Stimulated activated CD4-positive, alpha-beta T cell treated with anti-CD3 and anti-CD28 coated beads, Interleukin-4, amount 100 ng/mL, for 24 hours (primary cell): ENCODE measurements around the gene CITED2.
A peak's percentile ranks its signal among the peaks of the same experiment; 100 is the strongest.

Experiments
- DNase-seq: peaks from one replicate; pipeline ENCODE4 v3.0.0-alpha.2; 2020

The CITED2 gene

GRCh38 chr6:139325686-139326085 lies 48.8 kb downstream of the CITED2 start:
- DNase-seq, result no peak

DNA sequence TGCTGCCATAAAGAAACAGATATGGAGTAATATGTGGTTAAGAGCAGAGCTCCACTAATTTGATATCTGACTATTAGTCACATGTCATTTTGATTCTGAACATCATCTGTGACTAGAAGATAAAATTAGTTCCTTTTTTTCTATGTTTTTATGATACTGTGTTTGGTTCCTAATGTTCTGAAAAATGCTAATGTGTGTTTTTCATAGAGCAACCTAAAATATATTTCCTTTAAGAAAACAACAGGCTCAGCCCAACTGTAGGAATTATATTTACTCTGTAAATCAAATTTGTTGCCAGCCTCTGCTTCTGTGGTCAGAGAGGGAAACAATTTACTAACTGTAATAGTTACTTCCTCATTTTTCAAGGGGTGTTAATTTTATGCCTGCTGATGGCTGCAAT lies 49.3 kb downstream of the CITED2 start:
- DNase-seq, result no peak

- DNase-seq, result no peak
Observed at GRCh38 chr6:139324301-139324555, 50.2 kb downstream of the CITED2 start.

DNA sequence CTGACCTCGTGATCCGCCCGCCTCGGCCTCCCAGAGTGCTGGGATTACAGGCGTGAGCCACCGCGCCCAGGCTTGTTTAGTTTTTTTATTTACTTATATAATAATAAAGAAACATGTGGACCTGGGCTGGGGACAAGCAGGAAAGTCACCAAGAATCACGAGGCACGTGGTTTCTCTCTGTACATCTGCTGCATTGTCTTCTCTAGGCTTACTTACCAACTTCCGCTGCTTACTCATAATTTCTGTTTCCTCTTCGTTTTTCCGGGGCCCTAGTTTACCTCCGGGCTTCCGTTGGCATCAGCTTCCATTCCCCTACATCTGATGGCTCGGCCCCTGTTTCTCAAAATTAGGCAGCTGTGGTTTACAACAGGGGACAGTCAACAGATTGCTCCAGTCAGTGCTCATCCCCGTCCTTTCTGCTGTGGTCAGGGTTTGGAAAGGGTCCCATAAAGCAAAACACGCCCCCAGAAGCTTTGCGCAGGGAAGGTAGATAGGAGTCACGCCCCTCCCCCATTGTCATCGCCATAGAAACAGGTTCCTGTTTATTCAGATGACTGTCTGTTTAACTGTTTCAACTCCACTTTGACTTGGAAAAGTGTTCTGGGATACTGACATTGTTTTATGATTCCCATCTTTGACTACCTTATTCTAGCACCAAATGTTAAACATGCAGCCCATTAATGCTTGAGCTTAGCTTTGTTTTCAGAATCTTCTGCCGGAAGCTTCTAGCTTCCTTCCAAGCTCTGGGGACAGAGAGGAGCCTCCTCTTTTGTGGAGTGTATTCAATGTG lies 50.7 kb downstream of the CITED2 start:
- peak; percentile 82 for DNase-seq
